Caco-2 (cell line): ENCODE data around the gene NRCAM. TPM values are rescaled to one million over a fixed set of nuclear protein-coding genes. Genes with fewer than 3 reads are reported as not detected.

Experiments
- BruUV-seq: library from RNA; stranded (reverse); fragments of 400-500 nt; replicated peaks from 2 replicates; lab custom pipeline; 2021; lab: Mats Ljungman, UMichigan
- CTCF ChIA-PET: fragments of 300-600 bp; sonication (Branson Sonifier 250); formaldehyde crosslinking; loops from one replicate; lab custom pipeline; 2022; ENCODE audit warnings: antibody characterized with exemption; lab: Charles Lee
- POLR2A ChIA-PET: fragments of 300-600 bp; sonication (Branson Sonifier 250); formaldehyde crosslinking; loops from one replicate; lab custom pipeline; 2022; ENCODE audit warnings: antibody characterized with exemption; lab: Charles Lee
- DNase-seq, 2 experiments: peaks; one replicate each; pipeline versions ENCODE4 v3.0.0 to v3.0.0-alpha.2; 2020 to 2022
- H3K27me3 ChIP-seq: replicated peaks from 2 replicates; pipeline ENCODE4 v1.6.0; 2011; ENCODE audit warnings: low read length; ENCODE audit not compliant: control insufficient read depth, insufficient read depth
- H3K36me3 ChIP-seq: 2 replicates; pipeline ENCODE4 v1.5.1; 2011; ENCODE audit warnings: low read length; ENCODE audit not compliant: control insufficient read depth, insufficient read depth
- H3K4me1 ChIP-seq: fragments of 250-450 bp; sonication (Bioruptor Pico); 2 replicates; pipeline ENCODE4 v1.5.1; 2020; ENCODE audit warnings: mild to moderate bottlenecking
- H3K4me3 ChIP-seq: 2 replicates; pipeline ENCODE4 v1.5.1; 2011; ENCODE audit warnings: low read depth, mild to moderate bottlenecking, control low read depth, low read length
- H3K9me3 ChIP-seq: fragments of 250-450 bp; sonication (Bioruptor Pico); 2 replicates; pipeline ENCODE4 v1.5.1; 2020; ENCODE audit warnings: mild to moderate bottlenecking, moderate library complexity
- H3K27ac Mint-ChIP-seq: one replicate; pipeline ENCODE4 v1.8.0; 2022; ENCODE audit warnings: mixed read lengths; ENCODE audit not compliant: unreplicated experiment
- H3K27me3 Mint-ChIP-seq: one replicate; pipeline ENCODE4 v1.8.0; 2022; ENCODE audit warnings: mixed read lengths; ENCODE audit not compliant: insufficient read depth, unreplicated experiment
- H3K36me3 Mint-ChIP-seq: one replicate; pipeline ENCODE4 v1.8.0; 2022; ENCODE audit warnings: mild to moderate bottlenecking, mixed read lengths; ENCODE audit not compliant: insufficient read depth, unreplicated experiment
- H3K4me1 Mint-ChIP-seq: one replicate; pipeline ENCODE4 v1.8.0; 2022; ENCODE audit warnings: low read depth, mixed read lengths; ENCODE audit not compliant: unreplicated experiment
- H3K4me3 Mint-ChIP-seq: one replicate; pipeline ENCODE4 v1.8.0; 2022; ENCODE audit warnings: mild to moderate bottlenecking, moderate library complexity, mixed read lengths; ENCODE audit not compliant: unreplicated experiment
- H3K9me3 Mint-ChIP-seq: one replicate; pipeline ENCODE4 v1.8.0; 2022; ENCODE audit warnings: mixed read lengths; ENCODE audit not compliant: unreplicated experiment
- intact Hi-C: fragments of 100-400 bp; cut with micrococcal nuclease; formaldehyde crosslinking; loops from one replicate; pipeline ENCODE4 v1.10.0; 2022; ENCODE audit not compliant: unreplicated experiment
- total RNA-seq: library from RNA; stranded (reverse); gene quantifications from 2 replicates; pipeline ENCODE4 v1.2.3, GENCODE V29; 2022
- TF ChIP-seq, protein P1 (sequence below), 2 experiments: fragments of 200-600 bp in 1 of 2; IDR thresholded peaks; 1 replicate in 1 of 2; 2 replicates in 1 of 2; pipeline versions ENCODE4 v1.5.1 to v1.8.0; 2011 to 2022; ENCODE audit warnings: antibody characterized with exemption in 1 of 2, control low read depth in 1 of 2, inconsistent platforms in 1 of 2, low read depth in 1 of 2, low read length in 1 of 2, mild to moderate bottlenecking in 1 of 2, moderate library complexity in 1 of 2; ENCODE audit not compliant: insufficient read depth in 1 of 2, severe bottlenecking in 1 of 2, unreplicated experiment in 1 of 2

Gene NRCAM
- total RNA-seq, 1 experiment from 2014 or later, result 96.2 TPM

GRCh38 chr7:108308903-108309302 is 147.3 kb downstream of the NRCAM start:
- H3K27me3 ChIP-seq, result no peaks in the 10 kb centered on the region
- no peaks in the 10 kb centered on the region for H3K36me3 ChIP-seq
- no peaks in the 10 kb centered on the region for H3K9me3 Mint-ChIP-seq
- no peaks in the 10 kb centered on the region for H3K27me3 Mint-ChIP-seq
- TF ChIP-seq, protein P1, sequence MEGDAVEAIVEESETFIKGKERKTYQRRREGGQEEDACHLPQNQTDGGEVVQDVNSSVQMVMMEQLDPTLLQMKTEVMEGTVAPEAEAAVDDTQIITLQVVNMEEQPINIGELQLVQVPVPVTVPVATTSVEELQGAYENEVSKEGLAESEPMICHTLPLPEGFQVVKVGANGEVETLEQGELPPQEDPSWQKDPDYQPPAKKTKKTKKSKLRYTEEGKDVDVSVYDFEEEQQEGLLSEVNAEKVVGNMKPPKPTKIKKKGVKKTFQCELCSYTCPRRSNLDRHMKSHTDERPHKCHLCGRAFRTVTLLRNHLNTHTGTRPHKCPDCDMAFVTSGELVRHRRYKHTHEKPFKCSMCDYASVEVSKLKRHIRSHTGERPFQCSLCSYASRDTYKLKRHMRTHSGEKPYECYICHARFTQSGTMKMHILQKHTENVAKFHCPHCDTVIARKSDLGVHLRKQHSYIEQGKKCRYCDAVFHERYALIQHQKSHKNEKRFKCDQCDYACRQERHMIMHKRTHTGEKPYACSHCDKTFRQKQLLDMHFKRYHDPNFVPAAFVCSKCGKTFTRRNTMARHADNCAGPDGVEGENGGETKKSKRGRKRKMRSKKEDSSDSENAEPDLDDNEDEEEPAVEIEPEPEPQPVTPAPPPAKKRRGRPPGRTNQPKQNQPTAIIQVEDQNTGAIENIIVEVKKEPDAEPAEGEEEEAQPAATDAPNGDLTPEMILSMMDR (IDR thresholded peaks at IDR 0.05; ENCODE audit: insufficient read depth in 1 of 2, low read depth in 1 of 2, low read length in 1 of 2, severe bottlenecking in 1 of 2, unreplicated experiment in 1 of 2), result no peak
- BruUV-seq, result no TSS peak
- peaks cover 8% of the 10 kb centered on the region for H3K36me3 Mint-ChIP-seq
- CTCF ChIA-PET, result no interaction called here
- no peaks in the 10 kb centered on the region for H3K4me1 Mint-ChIP-seq
- DNase-seq, result no peak
- POLR2A ChIA-PET, result no interaction called here
- H3K4me3 Mint-ChIP-seq, result no peak overlapping the region
- H3K4me1 ChIP-seq, result no peaks in the 10 kb centered on the region
- H3K9me3 ChIP-seq, result no peaks in the 10 kb centered on the region
- intact Hi-C loops, result no loop called here
- H3K4me3 ChIP-seq, result no peak overlapping the region
- no peak overlapping the region for H3K27ac Mint-ChIP-seq

DNA sequence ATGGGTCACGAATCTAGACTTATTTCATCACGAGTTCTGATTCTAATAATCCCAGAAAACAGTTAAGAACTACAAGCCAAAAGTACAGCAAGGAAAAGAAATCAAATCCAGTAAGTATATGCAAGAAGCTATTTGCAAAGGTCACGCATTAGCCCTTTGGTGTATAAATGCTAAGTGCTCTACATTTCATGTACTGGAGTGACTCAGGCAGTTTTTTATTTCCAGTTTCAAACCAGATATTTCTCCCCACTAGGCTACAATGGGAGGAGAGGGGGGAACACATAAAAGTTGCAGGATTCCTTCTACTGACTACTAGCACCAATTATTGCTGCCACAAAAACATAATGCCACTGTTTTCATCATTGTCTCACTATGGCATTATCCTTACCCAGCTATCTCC is 148.0 kb downstream of the NRCAM start:
- H3K27me3 ChIP-seq, result no peaks in the 10 kb centered on the region
- Mint-ChIP-seq H3K27ac (no peak overlapping the region), H3K27me3 (no peaks in the 10 kb centered on the region), H3K9me3 (no peaks in the 10 kb centered on the region), H3K4me3 (no peak overlapping the region), H3K4me1 (peaks cover 4% of the 10 kb centered on the region), H3K36me3 (peaks cover 13% of the 10 kb centered on the region)
- no peaks in the 10 kb centered on the region for H3K4me1 ChIP-seq
- intact Hi-C loops, result no loop called here
- ChIA-PET POLR2A (no interaction called here), CTCF (interaction anchor here (0.7 kb wide), 1 partner anchor 262 kb away, joined by 4 read pairs; no protein-coding TSS in a partner anchor)
- no peaks in the 10 kb centered on the region for H3K9me3 ChIP-seq
- no peak overlapping the region for H3K4me3 ChIP-seq
- DNase-seq, result no peak
- no peaks in the 10 kb centered on the region for H3K36me3 ChIP-seq
- TF ChIP-seq, protein P1 (IDR thresholded peaks at IDR 0.05; ENCODE audit: insufficient read depth in 1 of 2, low read depth in 1 of 2, low read length in 1 of 2, severe bottlenecking in 1 of 2, unreplicated experiment in 1 of 2), result no peak
- BruUV-seq, result no TSS peak

DNA sequence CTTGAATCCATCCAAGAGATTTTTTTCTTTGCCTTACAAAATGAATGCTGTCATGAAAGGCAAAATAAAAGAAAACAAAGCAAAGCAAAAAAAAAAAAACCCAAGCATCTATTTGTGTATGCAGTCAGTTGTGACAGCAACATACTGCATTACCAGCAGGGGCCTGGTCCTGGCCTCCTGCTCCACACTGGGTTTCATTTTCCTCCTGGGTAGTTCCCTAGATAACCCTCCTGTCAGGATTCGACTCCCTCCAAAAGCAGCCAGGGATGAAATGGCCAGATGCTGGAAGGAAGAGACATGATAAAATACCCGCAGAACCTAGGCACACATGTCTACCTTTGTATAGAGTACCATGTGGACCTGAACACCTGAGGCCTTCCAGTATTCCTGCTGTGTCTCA is 148.6 kb downstream of the NRCAM start:
- H3K4me1 ChIP-seq, result no peaks in the 10 kb centered on the region
- ChIA-PET POLR2A (no interaction called here), CTCF (interaction anchor here (0.7 kb wide), 1 partner anchor 263 kb away, joined by 4 read pairs; no protein-coding TSS in a partner anchor)

More for the DNA sequence above, 148.6 kb downstream of the NRCAM start:
- Mint-ChIP-seq H3K36me3 (peaks cover 15% of the 10 kb centered on the region), H3K4me3 (no peak overlapping the region), H3K27me3 (no peaks in the 10 kb centered on the region), H3K27ac (no peak overlapping the region), H3K9me3 (no peaks in the 10 kb centered on the region), H3K4me1 (peaks cover 8% of the 10 kb centered on the region)
- BruUV-seq, result no TSS peak
- intact Hi-C loops, result no loop called here
- H3K4me3 ChIP-seq, result no peak overlapping the region
- no peak for DNase-seq
- no peaks in the 10 kb centered on the region for H3K9me3 ChIP-seq
- no peaks in the 10 kb centered on the region for H3K27me3 ChIP-seq
- H3K36me3 ChIP-seq, result no peaks in the 10 kb centered on the region
- TF ChIP-seq, protein P1 (IDR thresholded peaks at IDR 0.05; ENCODE audit: insufficient read depth in 1 of 2, low read depth in 1 of 2, low read length in 1 of 2, severe bottlenecking in 1 of 2, unreplicated experiment in 1 of 2), result no peak
